Thyroid gland (tissue), 4 donors: ENCODE results near the gene HMOX1. TPM values are rescaled to one million over a fixed set of nuclear protein-coding genes. Genes with fewer than 3 reads are reported as not detected.

Experiments
- DNase-seq, 2 donors: peaks; one replicate each; pipeline ENCODE4 v3.0.0-alpha.2; 2019
- H3K27ac ChIP-seq, 3 donors: fragments of 200-600 bp; sonication (generic); 1 replicate in 2 of 3; 2 replicates in 1 of 3; pipeline ENCODE4 v1.5.1; 2016 to 2019; ENCODE audit warnings: mild to moderate bottlenecking in 1 of 3, moderate library complexity in 1 of 3
- H3K27me3 ChIP-seq: fragments of 200-600 bp; sonication (generic); one replicate; pipeline ENCODE4 v1.5.1; 2019
- H3K36me3 ChIP-seq, 2 donors: fragments of 200-600 bp; sonication (generic); one replicate each; pipeline ENCODE4 v1.5.1; 2016 to 2019
- H3K4me1 ChIP-seq, 2 donors: fragments of 200-600 bp; sonication (generic); one replicate each; pipeline ENCODE4 v1.5.1; 2017 to 2019
- H3K4me3 ChIP-seq, 3 donors: fragments of 200-600 bp; sonication (generic); replicated peaks in 1 of 3; 1 replicate in 2 of 3; 2 replicates in 1 of 3; pipeline ENCODE4 v1.5.1; 2016; ENCODE audit warnings: mild to moderate bottlenecking in 1 of 3
- H3K9me3 ChIP-seq: fragments of 200-600 bp; sonication (generic); one replicate; pipeline ENCODE4 v1.5.1; 2017
- CTCF ChIP-seq, 6 experiments: fragments of 200-600 bp in 3 of 6; fragments of 450-650 bp in 3 of 6; sonication (generic) in 3 of 6; IDR thresholded peaks; one replicate each; pipeline ENCODE4 v1.5.1; 2016 to 2019; ENCODE audit warnings: antibody characterized with exemption in 6 of 6, mild to moderate bottlenecking in 2 of 6, inconsistent platforms in 1 of 6, moderate library complexity in 1 of 6
- POLR2A ChIP-seq, 2 donors: fragments of 450-650 bp; IDR thresholded peaks; one replicate each; pipeline ENCODE4 v1.6.1; 2017; ENCODE audit warnings: antibody characterized with exemption in 2 of 2, mild to moderate bottlenecking in 2 of 2, moderate library complexity in 1 of 2
- WGBS, 2 donors: methylation state at CpG; one replicate each; pipeline ENCODE4 v1.1.5; 2017; 5-methylcytosine and 5-hydroxymethylcytosine counted together
- intact Hi-C: fragments of 100-400 bp; cut with DNase I; formaldehyde crosslinking; loops from one replicate; pipeline ENCODE4 v1.15.1; 2023
- total RNA-seq, 4 donors: library from RNA; depleted of rRNA; stranded (reverse); fragments of >200 nt; gene quantifications; one replicate each; pipeline ENCODE4 v1.2.3, GENCODE V29; 2016

Gene HMOX1
- total RNA-seq, 4 donors from 2014 or later = 5.2 to 13.0 (median 6.9) TPM

DNA sequence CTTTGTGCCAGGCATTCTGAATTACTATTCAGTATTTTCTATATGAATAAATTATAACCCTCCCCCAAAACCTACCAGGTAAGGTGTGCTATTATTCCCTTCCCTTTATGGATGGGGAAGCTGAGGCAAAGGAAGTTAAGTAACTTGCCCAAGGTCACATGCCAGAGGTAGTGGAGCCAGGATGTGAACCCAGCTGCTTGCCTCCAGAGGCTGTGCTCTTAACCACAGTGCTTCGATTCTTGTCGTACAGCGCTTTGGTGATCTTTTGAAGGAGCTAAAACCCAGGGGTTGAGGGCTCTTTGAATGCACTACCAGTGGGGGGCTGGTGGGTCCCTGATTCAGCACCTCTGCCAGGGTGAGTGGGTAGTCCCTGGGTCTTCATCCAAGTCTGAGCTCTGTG, 37.8 kb downstream of the HMOX1 start:
- TF ChIP-seq POLR2A (IDR thresholded peaks at IDR 0.05) (no peak), CTCF (IDR thresholded peaks at IDR 0.05) (no peak)
- 87 to 92% methylated on average over 3 of the region's 3 CpGs for WGBS, 2 donors
- H3K9me3 ChIP-seq = no peaks in the 10 kb centered on the region
- intact Hi-C loops = no loop called here
- no peak overlapping the region for H3K27ac ChIP-seq
- H3K36me3 ChIP-seq = peaks cover 41 to 50% of the 10 kb centered on the region in 2 donors
- no peak for DNase-seq
- H3K27me3 ChIP-seq = no peaks in the 10 kb centered on the region
- H3K4me3 ChIP-seq = no peak overlapping the region
- no peaks in the 10 kb centered on the region for H3K4me1 ChIP-seq

- no peaks in the 10 kb centered on the region for H3K9me3 ChIP-seq
- H3K4me1 ChIP-seq = no peaks in the 10 kb centered on the region
- H3K27ac ChIP-seq = no peak overlapping the region
- peaks cover 44 to 46% of the 10 kb centered on the region in 2 donors for H3K36me3 ChIP-seq
- intact Hi-C loops = loop anchor here (10.0 kb wide), 1 partner anchor 65 kb away; no protein-coding TSS in a partner anchor
- WGBS, 2 donors = 95 to 98% methylated on average over 9 to 10 of the region's 10 CpGs
- no peaks in the 10 kb centered on the region for H3K27me3 ChIP-seq
- no peak for TF ChIP-seq POLR2A (IDR thresholded peaks at IDR 0.05)
- no peak for TF ChIP-seq CTCF (IDR thresholded peaks at IDR 0.05)
- H3K4me3 ChIP-seq = no peak overlapping the region
- DNase-seq = no peak
These were observed 38.9 kb downstream of the HMOX1 start for GRCh38 chr22:35419756-35420155.

DNA sequence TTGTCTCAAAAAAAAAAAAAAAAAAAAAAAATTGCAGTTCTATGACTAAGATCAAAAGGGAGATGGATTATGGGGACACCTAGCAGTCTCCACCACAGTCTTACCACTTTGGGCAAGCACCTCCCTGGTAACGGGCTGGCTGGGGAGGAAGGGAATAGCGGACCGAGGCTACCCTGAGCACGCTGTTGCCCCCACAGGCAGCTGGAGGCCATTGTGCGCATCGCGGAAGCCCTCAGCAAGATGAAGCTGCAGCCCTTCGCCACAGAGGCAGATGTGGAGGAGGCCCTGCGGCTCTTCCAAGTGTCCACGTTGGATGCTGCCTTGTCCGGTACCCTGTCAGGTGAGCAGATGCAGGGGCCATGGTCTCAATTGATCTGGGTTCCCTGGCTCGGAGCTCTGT, 40.2 kb downstream of the HMOX1 start:
- peaks cover 9% of the 10 kb centered on the region in 2 donors for H3K4me1 ChIP-seq
- WGBS, 2 donors = 88 to 93% methylated on average over 9 to 12 of the region's 12 CpGs
- no peak for DNase-seq
- no peak for TF ChIP-seq CTCF (IDR thresholded peaks at IDR 0.05)
- TF ChIP-seq POLR2A (IDR thresholded peaks at IDR 0.05) = no peak
- no peak overlapping the region for H3K4me3 ChIP-seq
- intact Hi-C loops = loop anchor here (10.0 kb wide), 1 partner anchor 66 kb away; no protein-coding TSS in a partner anchor
- no peaks in the 10 kb centered on the region for H3K9me3 ChIP-seq
- H3K27ac ChIP-seq = no peak overlapping the region
- peaks cover 30 to 42% of the 10 kb centered on the region in 2 donors for H3K36me3 ChIP-seq
- no peaks in the 10 kb centered on the region for H3K27me3 ChIP-seq

DNA sequence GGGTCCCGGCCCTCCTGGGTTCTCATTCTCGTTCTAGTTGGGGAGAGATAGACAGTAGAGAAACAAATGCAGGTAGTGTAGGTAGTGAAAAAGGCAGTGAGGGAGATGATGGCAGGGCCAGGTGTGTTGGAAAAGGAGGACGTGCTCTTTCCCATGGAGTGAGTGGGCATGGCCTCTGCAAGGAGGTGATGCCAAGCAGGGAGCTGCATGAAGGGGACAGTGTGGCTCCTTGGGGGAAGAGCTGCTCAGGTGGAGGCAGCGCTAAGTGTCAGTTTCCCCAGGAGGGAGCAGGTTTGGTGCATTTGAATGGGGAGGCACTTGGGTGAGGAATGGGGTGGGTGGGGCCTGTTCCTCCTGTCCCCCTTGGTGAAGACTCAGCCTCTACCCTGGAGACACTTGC, 41.2 kb downstream of the HMOX1 start:
- peaks cover 20 to 35% of the 10 kb centered on the region in 2 donors for H3K36me3 ChIP-seq
- H3K9me3 ChIP-seq = no peaks in the 10 kb centered on the region
- 97 to 98% methylated on average over 4 of the region's 4 CpGs for WGBS, 2 donors
- H3K4me1 ChIP-seq = peaks cover 17 to 18% of the 10 kb centered on the region in 2 donors
- H3K4me3 ChIP-seq = no peak overlapping the region
- DNase-seq = no peak
- TF ChIP-seq POLR2A (IDR thresholded peaks at IDR 0.05) (no peak), CTCF (IDR thresholded peaks at IDR 0.05) (no peak)
- intact Hi-C loops = loop anchor here (10.0 kb wide), 1 partner anchor 67 kb away; no protein-coding TSS in a partner anchor
- H3K27me3 ChIP-seq = no peaks in the 10 kb centered on the region
- no peak overlapping the region for H3K27ac ChIP-seq

GRCh38 chr22:35422936-35423335, 42.0 kb downstream of the HMOX1 start:
- H3K36me3 ChIP-seq = peaks cover 17 to 35% of the 10 kb centered on the region in 2 donors
- H3K27me3 ChIP-seq = no peaks in the 10 kb centered on the region
- intact Hi-C loops = loop anchor here (10.0 kb wide), 1 partner anchor 68 kb away; no protein-coding TSS in a partner anchor
- H3K27ac ChIP-seq = no peak overlapping the region
- no peak for DNase-seq
- TF ChIP-seq POLR2A (IDR thresholded peaks at IDR 0.05) (no peak), CTCF (IDR thresholded peaks at IDR 0.05) (no peak)
- H3K4me3 ChIP-seq = no peak overlapping the region
- 93 to 97% methylated on average over 3 to 6 of the region's 9 CpGs for WGBS, 2 donors
- peaks cover 18 to 20% of the 10 kb centered on the region in 2 donors for H3K4me1 ChIP-seq
- no peaks in the 10 kb centered on the region for H3K9me3 ChIP-seq
